Measurements from ENCODE around the gene PLEKHH3. TPM values are rescaled to one million over a fixed set of nuclear protein-coding genes. Genes with fewer than 3 reads are reported as not detected.
"Not testable (repeated sequence)": the region's sequence is repeated elsewhere in the genome, so short reads cannot be mapped to it uniquely, and the experiment has no call there.

The PLEKHH3 gene
- total RNA-seq, 6 experiments from 2014 or later = 8.1 to 23.7 (median 11.2) TPM

DNA sequence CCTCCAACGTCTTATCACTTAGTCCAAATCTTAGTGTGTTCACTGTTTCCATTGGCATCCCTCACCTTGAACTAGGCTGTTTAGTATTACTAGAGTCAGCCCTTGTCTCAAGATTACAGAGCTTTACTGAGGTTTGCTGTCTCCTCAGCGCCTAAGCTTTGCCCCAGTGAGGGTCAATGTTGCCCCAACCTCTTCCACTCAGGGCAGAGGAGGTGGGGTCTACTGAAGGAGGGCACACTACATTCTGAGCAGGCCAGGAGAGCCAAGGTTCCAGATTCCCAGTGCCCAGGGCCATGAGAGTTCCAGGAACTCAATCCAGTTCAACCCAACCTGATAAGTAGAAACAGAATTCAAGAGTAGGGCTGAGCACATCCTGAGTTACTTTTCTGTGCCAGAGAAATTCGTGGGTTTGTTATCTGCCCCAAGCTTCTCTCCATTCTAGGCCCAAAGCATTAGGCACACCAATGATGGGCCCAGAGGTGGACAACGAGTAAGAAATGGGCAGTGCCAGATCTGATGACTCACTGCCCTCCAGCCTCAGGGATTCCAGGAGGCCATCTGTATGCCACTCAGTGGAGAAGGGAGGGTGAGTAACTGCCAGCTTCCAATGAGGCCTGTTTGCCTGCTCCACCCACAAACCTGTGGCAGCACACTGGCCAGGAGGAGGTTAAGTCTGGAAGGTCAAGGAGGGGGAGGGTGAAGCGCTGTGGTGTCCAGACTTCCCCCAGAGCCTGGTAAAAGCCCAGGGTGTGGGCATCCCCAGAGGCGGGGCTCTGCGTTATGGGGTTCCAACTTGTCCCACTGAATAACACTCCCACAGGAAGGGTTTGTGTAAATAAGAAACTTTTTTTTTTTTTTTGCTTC, 9.5 kb downstream of the PLEKHH3 start:
- Histone ChIP-seq H3K27ac (peak overlapping the region in 2 of 3 donors; percentile 41 to 62), H3K36me3 (peaks cover 0 to 36% (median 14%) of the 10 kb centered on the region in 4 donors), H3K4me1 (peaks cover 0 to 25% (median 10%) of the 10 kb centered on the region in 4 donors), H3K4me3 (no peak overlapping the region), H3K9me3 (no peaks in the 10 kb centered on the region), H3K27me3 (no peaks in the 10 kb centered on the region)
- intact Hi-C loops (cut with DNase I) = no loop called here
- no peak for DNase-seq
- ATAC-seq = peak; percentile 14 to 85 (median 53)
- TF ChIP-seq, protein P1, sequence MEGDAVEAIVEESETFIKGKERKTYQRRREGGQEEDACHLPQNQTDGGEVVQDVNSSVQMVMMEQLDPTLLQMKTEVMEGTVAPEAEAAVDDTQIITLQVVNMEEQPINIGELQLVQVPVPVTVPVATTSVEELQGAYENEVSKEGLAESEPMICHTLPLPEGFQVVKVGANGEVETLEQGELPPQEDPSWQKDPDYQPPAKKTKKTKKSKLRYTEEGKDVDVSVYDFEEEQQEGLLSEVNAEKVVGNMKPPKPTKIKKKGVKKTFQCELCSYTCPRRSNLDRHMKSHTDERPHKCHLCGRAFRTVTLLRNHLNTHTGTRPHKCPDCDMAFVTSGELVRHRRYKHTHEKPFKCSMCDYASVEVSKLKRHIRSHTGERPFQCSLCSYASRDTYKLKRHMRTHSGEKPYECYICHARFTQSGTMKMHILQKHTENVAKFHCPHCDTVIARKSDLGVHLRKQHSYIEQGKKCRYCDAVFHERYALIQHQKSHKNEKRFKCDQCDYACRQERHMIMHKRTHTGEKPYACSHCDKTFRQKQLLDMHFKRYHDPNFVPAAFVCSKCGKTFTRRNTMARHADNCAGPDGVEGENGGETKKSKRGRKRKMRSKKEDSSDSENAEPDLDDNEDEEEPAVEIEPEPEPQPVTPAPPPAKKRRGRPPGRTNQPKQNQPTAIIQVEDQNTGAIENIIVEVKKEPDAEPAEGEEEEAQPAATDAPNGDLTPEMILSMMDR (IDR thresholded peaks at IDR 0.05) = no peak
- no peak for TF ChIP-seq POLR2A (IDR thresholded peaks at IDR 0.05)
- WGBS (ENCODE audit: insufficient coverage, low coverage, low lambda C conversion rate, missing lambda C conversion rate) = 35% methylated on average over 6 of the region's 7 CpGs

DNA sequence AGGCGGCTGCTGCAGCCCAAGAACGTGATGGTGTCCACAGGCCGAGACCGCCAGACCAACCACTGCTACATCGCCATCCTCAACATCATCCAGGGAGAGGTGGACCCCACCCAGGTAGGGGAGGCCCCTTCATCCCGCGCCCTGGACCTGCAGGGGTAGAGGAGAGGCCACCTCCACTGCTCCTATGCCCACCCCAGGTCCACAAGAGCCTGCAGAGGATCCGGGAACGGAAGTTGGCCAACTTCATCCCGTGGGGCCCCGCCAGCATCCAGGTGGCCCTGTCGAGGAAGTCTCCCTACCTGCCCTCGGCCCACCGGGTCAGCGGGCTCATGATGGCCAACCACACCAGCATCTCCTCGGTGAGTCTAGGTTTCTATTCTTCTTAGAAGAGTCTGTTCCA, 10.7 kb downstream of the PLEKHH3 start:
- H3K27ac ChIP-seq; intact Hi-C loops (cut with DNase I); H3K27me3 ChIP-seq; H3K9me3 ChIP-seq; DNase-seq; ATAC-seq; H3K4me3 ChIP-seq: not testable (repeated sequence)
- Histone ChIP-seq H3K4me1 (peaks cover 0 to 25% (median 10%) of the 10 kb centered on the region in 4 donors), H3K36me3 (peaks cover 0 to 26% (median 12%) of the 10 kb centered on the region in 4 donors)
- 88% methylated on average over 1 of the region's 16 CpGs for WGBS (ENCODE audit: insufficient coverage, low coverage, low lambda C conversion rate, missing lambda C conversion rate)

DNA sequence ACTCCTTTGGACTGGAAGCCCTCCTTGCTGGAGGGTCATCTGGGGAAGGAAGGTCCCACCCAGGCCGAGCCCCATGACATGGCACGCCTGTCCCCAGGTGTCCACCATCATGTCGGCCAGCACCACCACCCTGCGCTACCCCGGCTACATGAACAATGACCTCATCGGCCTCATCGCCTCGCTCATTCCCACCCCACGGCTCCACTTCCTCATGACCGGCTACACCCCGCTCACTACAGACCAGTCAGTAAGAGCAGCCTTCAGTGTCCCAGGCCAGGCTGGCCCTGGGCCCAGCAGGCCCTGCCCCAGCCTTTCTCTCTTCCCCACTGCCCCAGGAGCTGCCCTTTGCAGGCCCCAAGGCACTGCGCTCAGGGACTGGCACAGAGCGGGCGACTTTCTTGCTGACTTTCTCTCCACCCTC, 11.2 kb downstream of the PLEKHH3 start:
- no peak overlapping the region for H3K4me3 ChIP-seq
- 89% methylated on average over 12 of the region's 14 CpGs for WGBS (ENCODE audit: insufficient coverage, low coverage, low lambda C conversion rate, missing lambda C conversion rate)
- DNase-seq (no peak), ATAC-seq (no peak)
- H3K27ac ChIP-seq = no peak overlapping the region
- peaks cover 0 to 25% (median 10%) of the 10 kb centered on the region in 4 donors for H3K4me1 ChIP-seq
- TF ChIP-seq, protein P1 (IDR thresholded peaks at IDR 0.05) = no peak
- no peak for TF ChIP-seq POLR2A (IDR thresholded peaks at IDR 0.05)
- H3K36me3 ChIP-seq = peaks cover 0 to 21% (median 9%) of the 10 kb centered on the region in 4 donors
- H3K9me3 ChIP-seq = no peaks in the 10 kb centered on the region
- intact Hi-C loops (cut with DNase I) = no loop called here
- no peaks in the 10 kb centered on the region for H3K27me3 ChIP-seq

DNA sequence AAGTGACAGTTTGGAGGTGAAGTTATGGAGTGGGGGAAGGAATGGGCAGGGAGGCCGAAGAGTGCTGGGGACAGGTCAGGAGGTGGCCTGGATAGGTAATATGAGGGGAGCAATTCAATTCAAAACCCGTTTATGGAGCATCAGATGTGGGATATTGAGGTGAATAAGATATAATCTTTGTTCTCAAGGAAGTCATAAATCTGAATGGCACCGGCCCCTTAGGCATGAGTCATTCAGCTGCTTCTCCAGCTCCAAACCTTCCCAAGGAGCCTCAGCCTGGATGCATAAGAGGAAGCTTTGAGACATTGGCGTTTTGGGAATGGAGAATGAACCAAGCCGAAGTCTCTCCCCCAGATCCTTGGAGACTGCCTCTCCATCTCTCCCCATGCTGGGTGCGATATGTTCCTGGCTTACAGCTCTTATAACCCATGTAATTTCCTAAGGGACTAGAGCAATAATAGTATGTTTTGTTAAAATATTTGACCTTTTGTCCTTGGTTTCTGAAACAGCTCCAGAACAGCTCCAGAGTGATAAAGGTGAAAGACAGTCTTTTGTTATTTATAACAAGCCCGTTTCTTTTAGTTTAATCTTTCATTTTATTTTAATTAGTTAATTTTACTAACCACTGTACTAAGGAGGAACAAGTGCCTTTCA, 16.0 kb downstream of the PLEKHH3 start:
- ATAC-seq = no peak
- Histone ChIP-seq H3K4me3 (no peak overlapping the region), H3K27me3 (no peaks in the 10 kb centered on the region), H3K36me3 (peaks cover 0 to 3% (median 0%) of the 10 kb centered on the region in 4 donors), H3K4me1 (no peaks in the 10 kb centered on the region), H3K9me3 (no peaks in the 10 kb centered on the region), H3K27ac (no peak overlapping the region)
- WGBS (ENCODE audit: insufficient coverage, low coverage, low lambda C conversion rate, missing lambda C conversion rate) = 73% methylated on average over 6 of the region's 7 CpGs
- intact Hi-C loops (cut with DNase I) = no loop called here
- TF ChIP-seq, protein P1 (IDR thresholded peaks at IDR 0.05) = no peak
- no peak for TF ChIP-seq POLR2A (IDR thresholded peaks at IDR 0.05)
- no peak for DNase-seq

DNA sequence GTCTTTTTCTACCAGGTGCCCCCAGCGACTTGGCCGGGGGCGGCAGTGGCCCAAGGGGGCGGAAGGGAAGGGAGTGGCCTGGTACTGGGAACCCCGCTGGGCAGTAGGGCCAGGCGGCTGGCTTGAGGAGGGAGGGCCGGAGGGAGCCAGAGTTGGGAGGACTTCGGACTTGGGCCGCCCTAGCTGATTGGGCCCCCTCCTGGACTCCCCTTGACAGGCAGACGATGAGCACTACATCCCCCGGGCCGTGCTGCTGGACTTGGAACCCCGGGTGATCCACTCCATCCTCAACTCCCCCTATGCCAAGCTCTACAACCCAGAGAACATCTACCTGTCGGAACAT, 16.9 kb downstream of the PLEKHH3 start:
- H3K27ac ChIP-seq; DNase-seq; intact Hi-C loops (cut with DNase I); H3K4me1 ChIP-seq; H3K27me3 ChIP-seq; H3K9me3 ChIP-seq; H3K36me3 ChIP-seq: not testable (repeated sequence)
- peak overlapping the region; percentile 62 to 68 (median 63) for H3K4me3 ChIP-seq
- ATAC-seq = peak; percentile 39 to 62 (median 46)
- no CpG with 5 or more reads among the region's 14 CpGs for WGBS (ENCODE audit: insufficient coverage, low coverage, low lambda C conversion rate, missing lambda C conversion rate)

Measured in right lobe of liver (tissue), 6 donors.